HG02571 (cell line): ENCODE results near the gene FAM221B.
A peak's percentile ranks its signal among the peaks of the same experiment; 100 is the strongest.

Source experiments
- ATAC-seq: cut with Tn5 transposase; IDR thresholded peaks from one replicate; pipeline ENCODE4 v1.9.1; 2021; ENCODE audit warnings: mild to moderate bottlenecking, moderate library complexity; ENCODE audit not compliant: unreplicated experiment

Gene FAM221B

DNA sequence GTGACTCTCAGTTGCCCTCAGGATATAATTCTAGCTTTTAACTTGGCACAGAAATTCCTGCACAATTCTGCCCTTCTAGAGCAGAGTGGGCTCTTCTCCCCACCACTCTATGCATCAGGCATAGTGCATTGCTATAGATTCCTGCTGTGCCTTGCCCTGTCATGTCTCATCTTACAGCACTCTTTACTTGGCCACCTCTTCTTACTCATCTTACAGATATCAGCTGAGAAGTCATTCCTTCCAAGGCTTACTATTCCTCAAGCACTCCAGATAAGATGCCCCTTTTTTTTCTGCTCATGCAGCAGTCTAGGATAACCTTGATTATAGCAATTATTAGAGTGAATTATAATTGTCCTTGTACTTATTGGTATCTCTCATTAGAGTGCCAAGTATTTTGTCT, 5.6 kb downstream of the FAM221B start:
- no peak for ATAC-seq

DNA sequence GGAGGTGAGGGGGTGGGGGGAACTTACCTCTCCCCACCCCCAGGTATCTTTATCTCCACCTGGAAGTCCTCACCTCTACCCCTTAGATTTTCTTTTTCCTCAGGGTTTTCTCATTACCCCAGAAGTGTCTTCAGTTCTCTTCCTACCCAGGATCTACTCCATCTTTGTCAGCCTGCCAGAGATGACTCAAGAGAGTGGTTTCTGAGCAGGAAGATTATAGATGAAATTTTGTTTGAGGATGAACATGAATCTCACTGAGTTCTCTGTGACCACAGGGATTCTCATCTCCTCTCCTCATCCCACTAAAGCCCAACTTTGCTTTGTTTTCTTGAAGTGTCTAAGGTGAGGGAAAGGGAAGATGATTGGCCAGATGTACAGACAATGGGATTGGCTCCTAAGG, 8.5 kb downstream of the FAM221B start:
- no peak for ATAC-seq

DNA sequence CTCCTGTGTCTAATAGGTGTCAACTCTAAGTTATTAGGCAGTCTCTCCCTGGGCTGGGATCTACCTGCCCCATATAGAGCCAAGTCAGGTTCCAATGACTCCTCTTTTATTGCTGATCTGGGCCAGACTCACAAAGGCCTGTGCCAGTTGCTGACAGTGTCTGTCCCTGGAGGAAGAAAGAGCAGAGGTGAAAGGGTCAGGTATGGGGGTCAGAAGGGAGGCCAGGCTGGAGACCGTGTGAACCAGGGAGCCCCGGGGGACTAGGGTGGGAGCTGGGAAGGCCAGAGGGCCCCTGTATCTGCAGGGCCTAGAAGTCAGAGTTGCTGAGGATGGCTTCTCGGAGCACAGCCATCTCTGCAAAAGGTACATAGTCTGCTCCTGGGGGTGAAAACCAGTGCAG, 10.2 kb downstream of the FAM221B start:
- ATAC-seq: no peak

DNA sequence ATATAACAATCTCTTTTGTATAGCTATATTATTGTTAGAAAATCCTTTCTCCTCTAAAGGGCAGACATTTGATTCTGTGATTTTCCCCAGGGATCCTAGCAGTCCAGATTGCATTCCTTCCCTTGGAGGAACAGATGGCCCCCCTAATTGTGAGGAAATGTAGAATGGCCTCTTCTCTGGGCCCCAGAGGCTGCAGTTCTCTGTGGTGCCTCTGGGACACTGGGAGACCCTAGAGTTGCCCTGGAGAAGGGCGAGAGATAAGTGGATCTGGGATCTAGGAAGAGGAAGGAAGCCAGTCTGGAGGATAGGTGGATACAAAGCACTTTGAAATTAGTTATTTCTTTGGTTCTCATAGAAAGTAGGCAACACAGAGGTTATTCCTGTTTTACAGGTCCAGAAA, 11.8 kb downstream of the FAM221B start:
- no peak for ATAC-seq

DNA sequence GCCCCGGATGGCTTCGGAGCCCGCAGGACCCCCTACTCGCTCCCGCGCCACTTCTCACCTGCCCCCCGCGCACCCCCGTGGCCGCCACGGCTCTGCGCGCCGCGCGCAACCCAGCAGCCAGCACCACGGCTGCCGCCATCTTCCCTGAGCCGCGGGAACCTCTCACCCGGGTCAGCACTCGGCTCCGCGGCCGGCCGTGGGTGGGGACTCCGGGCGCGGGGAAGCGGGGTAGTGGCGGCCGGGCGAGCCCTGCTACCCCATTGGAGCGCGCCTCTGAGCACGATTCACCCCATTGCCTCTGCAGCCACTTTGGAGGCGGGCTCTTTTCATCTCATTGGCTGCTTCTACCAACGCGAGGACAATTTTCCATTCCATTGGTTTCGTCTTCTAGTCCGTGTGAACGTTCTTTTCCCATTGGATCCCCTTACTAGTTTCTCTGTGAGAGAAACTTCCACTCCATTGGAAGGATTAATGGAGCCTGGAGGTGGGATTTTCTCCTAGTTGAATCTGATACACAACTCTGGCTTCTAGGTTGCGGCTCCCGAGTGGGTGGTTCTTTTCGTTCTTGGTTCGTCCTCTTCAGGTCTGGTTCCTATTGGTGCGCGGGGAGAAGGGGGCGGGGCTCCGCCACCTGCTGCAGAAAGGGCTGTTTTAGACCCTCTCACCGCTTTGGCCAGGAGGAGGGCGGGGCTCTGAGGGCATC, 13.5 kb downstream of the FAM221B start, which contains the start of gene HINT2:
HINT2 (minus strand) TSS at position 202 of the 703 bp plus-strand sequence; CDS start at position 139, 63 bp downstream.
- ATAC-seq: peak; percentile 78

DNA sequence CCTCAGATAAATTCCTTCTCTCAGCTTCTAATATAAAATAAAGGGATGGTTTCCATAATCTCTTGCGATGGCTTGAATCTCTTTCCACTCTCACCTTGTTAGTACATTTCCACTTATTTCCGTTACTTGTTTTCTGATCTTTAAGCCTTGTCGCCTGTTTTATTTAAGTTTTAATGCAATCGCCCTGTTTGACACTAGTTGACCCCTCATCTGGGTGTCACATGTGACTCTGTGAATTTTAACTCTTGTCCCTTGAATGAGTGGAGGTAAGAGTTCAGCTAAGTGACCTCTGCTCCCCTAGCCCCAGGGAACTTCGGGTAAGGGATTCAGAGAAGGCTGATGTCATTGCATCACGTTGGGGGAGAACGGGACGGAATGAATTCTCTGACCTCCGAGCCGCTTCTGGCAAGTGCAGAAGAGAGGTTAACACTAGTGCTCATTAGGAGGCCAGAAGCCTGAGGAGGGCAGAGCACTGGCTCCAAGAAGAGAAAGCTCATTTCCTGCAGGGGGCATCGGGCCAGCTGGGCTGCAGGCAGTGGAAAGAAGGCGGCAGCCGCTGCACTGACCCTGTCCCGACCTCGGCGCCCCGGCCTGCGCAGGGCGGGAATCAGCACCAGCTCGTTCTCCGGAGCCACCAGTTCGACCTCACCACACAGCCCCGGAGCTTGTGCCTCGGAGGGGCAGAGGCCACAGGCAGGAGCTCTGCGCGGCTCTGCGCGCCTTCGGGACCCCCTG, 14.3 kb downstream of the FAM221B start:
- peak; percentile 12 for ATAC-seq

DNA sequence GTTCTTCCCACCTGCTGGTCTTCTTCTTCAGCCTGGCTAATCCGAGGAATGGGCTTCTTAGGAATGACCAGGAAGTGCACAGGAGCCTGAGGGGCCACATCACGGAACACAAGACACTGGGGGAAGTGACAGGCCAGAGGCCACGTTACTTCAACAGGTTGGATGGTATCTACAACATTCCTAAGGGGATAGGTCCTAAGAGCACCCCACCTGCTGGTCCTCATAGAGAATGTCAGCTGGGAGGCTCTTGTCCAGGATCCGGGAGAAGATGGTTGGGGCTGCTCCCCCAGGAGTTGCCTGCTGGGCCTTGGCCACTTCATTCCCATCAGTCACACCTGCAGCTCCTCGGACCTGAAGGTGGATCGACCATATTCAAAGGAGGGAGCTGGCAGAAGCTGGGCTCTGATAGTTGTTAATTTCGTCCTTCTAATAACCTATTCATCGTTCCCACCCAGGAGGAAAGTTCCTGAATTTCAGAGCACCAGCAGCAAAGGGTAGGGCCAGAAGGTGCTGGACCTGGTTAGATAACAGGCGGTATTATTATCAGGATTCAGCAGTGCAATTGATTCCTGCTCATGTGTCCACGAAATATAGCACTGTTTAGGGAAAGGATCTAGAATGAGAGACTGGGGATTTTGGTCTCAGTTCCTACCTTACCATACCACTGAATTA, 15.0 kb downstream of the FAM221B start:
- no peak for ATAC-seq

DNA sequence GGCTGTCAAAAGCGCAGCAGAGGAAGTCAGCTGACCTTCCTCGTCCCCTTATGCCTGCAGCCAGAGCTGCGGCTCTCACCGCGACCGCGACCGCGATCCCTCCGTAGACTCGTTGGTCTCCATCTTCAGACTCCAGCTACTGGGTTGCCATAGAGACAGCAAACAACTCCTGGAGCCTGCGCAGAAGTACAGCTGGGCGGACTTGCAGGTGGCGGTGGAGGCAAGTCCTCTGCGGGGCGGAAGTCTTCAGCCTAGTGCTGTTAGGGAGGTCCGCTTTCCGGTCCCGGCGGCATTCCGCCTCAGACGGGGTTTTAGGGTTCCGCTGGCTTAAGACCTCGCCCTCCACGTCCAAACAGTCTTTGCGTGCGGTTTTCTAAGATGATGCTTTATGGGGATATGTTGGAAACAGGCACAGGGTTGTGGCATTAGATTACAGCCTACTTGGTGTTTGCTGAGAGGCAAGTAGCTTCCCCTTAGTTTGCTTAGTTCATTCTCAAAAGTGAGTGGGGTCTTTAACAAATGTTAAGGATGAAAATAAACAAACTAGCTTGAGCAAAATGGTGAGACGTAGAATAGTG, 16.4 kb downstream of the FAM221B start, which contains the start of gene SPAG8:
SPAG8 (minus strand) TSS at position 238 of the 578 bp plus-strand sequence; CDS start at position 123, 115 bp downstream.
- ATAC-seq: peak; percentile 54

DNA sequence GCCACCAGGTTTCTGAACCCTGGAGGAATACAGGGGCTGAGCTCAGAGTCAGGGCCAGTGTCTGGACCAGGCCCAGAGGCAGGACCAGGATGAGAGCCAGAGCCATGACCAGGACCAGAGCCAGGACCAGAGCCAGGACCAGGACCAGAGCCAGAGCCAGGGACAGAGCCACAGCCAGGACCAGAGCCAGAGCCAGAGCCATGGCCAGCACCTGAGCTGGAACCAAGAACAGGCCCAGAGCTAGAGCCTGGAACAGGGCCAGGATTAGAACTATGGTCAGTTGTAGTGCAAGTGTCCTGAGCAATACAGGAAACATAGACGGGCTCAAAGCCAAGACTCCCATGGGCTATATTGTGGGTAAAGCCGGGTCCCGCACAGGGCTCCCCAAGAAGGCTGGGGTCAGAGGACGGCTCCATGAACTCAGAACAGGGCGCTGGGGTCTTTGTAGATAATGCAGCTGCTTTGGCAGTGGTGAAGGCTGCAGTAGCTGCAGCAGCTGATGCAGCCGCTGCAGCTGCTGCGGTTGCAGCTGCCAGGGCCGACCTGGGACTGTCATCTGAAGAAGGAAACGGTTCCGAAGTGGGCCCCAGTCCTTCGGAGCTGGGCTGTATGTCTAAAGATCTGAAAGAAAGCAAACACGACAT, 17.0 kb downstream of the FAM221B start:
- ATAC-seq: no peak

DNA sequence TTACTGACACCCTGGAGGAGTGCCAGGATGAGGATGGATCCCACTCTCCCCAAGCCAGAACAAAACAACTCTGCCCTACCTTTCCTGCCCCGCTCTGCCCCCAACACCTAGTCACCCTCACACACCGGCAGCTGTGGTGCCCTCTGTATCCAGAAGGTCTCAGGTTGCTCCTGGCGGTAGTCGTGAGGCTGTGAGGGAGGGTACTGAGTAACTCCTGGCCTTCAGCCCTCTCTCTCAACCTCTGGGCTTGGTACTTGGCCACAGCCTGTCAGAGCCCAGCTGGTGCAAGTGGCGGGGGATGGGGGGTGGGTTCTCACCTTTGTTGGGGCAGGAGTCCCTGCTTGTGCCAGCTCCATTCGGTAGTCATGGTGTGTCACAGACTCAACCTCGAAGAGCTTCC, 18.4 kb downstream of the FAM221B start:
- no peak for ATAC-seq

DNA sequence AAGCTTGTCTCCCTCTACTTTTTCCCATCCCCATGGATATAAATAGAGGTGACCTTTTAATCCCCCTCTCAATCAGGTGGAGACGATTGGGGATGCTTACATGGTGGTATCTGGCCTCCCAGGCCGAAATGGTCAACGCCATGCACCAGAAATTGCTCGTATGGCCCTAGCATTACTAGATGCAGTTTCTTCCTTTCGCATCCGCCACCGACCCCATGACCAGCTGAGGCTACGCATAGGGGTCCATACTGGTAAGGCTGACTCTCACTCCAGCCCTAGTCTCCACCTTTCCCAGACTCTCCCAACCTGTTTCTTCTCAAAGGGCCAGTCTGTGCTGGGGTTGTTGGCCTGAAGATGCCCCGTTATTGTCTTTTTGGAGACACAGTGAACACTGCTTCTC, 20.1 kb downstream of the FAM221B start:
- ATAC-seq: no peak

DNA sequence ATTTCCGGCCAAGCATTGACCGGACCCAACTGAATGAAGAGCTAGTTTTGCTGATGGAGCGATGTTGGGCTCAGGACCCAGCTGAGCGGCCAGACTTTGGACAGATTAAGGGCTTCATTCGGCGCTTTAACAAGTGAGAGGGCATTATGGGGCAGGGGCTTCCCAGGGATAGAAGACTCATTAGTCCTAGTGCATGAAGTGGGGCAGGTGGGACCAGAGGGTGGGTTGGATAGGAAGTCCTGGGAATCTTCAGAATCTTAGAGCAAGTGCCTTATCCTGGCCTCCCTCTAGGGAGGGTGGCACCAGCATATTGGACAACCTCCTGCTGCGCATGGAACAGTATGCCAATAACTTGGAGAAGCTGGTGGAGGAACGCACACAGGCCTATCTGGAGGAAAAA, 22.4 kb downstream of the FAM221B start:
- ATAC-seq: no peak

DNA sequence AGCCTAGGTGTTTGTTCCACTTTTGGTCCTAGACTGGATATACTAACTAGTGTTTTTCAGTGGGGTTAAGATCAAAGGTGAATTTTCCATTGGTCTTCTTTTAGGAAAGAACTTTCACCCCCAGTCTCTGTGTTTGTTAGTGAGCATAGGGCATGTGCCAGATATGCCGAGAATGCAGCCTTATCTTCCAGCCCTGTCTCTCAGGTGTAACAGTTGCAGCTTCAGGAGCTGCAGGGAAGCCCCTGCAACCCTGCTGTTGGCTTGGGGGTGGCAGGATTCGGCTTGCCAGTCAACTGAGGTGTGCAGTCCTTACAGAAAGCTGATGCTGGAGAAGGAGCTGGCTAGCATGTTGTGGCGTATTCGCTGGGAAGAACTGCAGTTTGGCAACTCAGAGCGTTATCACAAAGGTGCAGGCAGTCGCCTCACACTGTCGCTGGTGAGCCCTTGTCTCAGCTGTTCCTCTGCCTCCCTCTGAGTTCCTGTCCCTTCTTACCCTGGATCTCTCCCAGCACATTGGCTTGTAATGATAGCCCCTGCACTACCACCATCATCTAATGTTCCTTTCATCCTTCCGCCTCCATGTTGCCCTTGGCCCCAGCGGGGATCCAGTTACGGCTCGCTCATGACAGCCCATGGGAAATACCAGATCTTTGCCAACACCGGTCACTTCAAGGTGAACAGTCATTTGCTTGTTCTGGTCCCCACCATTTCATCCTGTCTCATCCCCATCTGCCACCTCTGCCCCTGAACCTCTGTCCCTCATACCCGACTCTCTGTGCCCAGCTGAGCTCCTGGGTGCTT, 27.0 kb downstream of the FAM221B start:
- no peak for ATAC-seq

DNA sequence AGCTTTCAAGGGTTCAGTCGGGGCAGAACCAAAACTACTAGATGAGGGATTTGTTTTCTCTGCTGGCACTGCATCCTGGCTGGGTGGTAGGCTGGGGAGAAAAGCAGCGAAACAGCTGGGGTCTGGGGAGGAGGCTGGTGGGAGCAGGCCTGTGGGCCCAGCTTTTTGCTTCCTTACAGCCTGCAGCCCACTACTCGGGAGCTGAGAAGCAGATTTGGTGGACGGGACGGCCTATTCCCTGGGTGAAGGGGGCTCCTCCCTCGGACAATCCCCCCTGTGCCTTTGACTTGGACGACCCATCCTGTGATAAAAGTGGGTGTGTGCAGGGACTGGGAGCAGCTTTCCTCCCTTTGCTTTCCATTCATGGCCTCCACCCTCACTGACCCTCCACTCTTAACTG, 28.0 kb downstream of the FAM221B start:
- ATAC-seq: no peak

DNA sequence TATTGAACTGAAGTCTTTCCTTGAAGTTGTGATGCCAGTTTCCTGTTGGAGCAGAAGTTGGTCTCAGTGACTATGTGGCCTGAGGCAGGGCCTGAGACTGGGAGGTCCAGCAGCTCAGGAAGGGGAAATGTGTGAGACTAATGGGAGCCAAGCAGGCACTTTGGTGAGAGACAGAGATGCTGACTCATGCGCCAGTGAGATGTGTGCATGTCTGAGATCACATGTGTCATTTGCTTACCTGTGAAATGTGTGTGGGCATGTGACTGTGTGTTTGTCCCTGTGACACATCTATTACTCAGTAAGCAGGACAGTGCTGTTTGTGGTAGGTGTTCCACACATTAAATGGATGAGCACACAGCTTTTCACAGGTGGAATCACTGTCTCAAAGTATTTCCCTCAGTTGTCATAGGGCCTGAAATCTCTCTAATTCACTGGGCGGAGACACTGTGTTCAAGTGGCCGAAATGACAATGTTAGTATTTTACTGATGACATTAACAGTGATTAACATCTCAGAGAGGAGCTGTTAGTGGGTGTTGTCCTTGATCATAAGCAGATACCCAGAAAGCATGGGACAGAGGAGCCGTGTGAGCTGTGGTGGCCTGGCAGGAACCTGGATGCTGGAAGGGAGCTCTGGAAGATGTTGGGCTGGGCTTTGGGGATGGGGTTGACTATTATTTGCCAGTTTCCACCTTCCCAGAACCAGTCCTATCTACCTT, 29.7 kb downstream of the FAM221B start:
- peak; percentile 53 for ATAC-seq

DNA sequence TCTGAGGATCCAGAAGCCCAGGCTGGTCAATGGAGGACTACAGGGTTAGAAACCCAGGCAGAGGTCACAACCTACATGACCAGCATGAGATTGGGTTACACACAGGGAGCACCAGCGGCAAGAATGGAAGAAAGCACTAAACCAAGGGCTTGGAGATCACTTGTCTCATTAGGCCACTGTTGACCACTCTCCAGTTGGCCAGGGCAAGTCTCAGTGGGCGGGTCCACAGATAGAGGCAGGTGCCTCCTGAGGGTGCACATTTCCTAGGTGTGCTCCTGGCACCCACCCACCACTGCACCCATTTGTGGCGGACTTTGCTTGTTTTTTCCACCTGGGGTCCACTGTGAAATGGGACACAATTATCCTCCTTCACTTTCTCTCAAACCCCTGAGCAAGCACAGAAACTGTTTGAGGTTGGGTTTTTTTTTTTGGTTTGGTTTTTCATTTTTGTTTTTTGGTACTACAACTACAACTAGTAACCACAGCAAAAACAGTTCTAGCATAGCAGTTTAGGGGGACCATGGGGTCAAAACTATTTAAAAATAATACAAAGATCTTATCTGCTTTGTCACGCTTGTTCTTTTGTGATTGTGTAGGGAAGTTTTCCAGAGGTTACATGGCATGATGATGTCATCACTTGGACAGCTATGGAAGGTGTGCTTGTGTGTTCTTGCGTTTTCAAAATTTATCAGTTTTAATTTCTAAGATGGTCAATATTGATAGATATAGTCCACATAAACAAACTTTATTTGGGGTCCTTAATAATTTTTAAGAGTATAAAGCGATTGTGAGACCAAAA, 31.0 kb downstream of the FAM221B start:
- ATAC-seq: no peak

DNA sequence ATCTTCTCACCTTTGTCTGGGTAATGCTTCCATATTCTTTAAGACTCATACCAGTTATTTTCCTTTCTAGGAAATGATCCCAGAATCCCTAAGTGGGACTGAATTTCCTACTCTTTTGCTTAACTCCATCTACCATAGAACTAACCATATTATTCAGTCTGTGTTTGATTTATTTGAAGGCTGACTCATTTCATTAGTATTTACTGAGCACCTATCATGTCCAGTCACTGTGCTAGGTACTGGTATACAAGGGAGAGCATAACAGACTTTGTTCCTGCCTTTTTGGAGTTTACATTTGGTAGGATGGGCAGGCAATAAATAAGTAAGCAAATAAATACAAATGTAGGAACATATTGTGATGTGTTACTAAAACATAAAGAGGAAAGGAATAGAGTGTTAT, 32.8 kb downstream of the FAM221B start:
- ATAC-seq: no peak

DNA sequence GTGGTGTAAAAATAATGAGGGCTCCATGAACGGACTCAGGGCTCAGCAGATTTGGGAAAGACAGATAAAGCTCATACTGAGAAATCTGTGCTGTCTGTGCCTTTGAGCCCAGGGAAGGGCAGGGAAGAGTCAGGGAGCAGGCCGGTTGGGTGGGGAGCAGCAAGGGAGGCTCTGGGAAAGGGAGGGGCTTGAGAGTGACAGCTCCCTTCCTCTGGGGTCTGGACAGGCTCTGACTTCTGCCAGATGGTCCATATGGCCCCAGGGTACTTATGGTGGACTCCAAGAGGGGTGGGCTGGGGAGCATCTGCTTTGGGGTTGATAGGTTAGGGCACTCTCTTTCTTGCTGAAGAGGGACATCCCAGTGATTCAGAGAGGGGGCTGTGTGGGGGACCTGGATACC, 35.1 kb downstream of the FAM221B start:
- ATAC-seq: no peak

DNA sequence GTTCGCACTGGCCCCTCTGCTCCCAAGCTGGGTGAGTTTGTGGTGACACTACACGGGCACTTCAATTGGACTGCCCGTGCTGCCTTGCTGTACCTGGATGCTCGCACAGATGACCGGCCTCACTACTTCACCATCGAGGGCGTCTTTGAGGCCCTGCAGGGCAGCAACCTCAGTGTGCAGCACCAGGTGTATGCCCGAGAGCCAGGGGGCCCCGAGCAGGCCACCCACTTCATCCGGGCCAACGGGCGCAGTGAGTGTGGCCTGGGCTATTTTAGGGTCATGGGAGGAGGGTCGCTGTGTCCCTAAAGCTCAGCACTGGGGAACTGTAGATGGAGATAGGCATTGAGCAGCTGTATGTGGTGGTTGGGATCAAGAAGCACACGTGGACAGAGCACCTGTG, 35.7 kb downstream of the FAM221B start:
- ATAC-seq: no peak
